RWPE1 (cell line): ENCODE measurements around the gene SETD3.

Source experiments
- CTCF ChIA-PET: fragments of 350-600 bp; sonication (Branson Sonifier 250); formaldehyde crosslinking; extraction: SDS; loops from one replicate; lab custom pipeline; 2021; lab: Yijun Ruan, JAX
- POLR2A ChIA-PET: fragments of 400-600 bp; formaldehyde crosslinking; extraction: SDS; loops from one replicate; lab custom pipeline; 2020; ENCODE audit warnings: antibody characterized with exemption; ENCODE audit not compliant: low non-redundant PET; lab: Yijun Ruan, JAX
- DNase-seq: peaks from one replicate; pipeline ENCODE4 v3.0.0; 2012; ENCODE audit warnings: low spot score
- H3K27ac ChIP-seq: fragments of 450-650 bp; 2 replicates; pipeline ENCODE4 v1.5.1; 2017
- TF ChIP-seq, protein P1 (sequence below): fragments of 450-650 bp; conservative IDR thresholded peaks from 2 replicates; pipeline ENCODE4 v1.5.1; 2017; ENCODE audit warnings: low read depth, mild to moderate bottlenecking

The SETD3 gene

DNA sequence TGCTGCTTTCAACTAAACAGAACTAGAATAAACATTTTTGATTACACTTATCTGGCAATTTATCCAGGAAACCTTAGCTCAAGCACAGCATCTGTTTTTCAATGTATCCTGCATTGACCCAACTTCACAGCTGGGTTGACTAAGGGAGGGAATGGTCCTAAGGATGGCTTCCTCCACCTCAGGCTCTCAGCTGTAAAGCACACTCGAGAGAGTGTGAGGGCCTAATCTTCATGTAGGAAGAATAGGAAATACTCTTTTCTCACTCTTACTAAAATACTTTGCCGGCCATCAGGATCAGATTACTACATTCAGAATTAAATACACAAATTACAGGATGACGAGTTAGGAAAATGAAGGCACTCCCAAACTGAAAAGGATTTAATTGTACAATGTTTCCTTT is 7.2 kb downstream of the SETD3 start:
- ChIA-PET CTCF (interaction anchor here (0.7 kb wide), 1 partner anchor 19 kb away, joined by 3 read pairs; no protein-coding TSS in a partner anchor), POLR2A (no interaction called here)
- TF ChIP-seq, protein P1, sequence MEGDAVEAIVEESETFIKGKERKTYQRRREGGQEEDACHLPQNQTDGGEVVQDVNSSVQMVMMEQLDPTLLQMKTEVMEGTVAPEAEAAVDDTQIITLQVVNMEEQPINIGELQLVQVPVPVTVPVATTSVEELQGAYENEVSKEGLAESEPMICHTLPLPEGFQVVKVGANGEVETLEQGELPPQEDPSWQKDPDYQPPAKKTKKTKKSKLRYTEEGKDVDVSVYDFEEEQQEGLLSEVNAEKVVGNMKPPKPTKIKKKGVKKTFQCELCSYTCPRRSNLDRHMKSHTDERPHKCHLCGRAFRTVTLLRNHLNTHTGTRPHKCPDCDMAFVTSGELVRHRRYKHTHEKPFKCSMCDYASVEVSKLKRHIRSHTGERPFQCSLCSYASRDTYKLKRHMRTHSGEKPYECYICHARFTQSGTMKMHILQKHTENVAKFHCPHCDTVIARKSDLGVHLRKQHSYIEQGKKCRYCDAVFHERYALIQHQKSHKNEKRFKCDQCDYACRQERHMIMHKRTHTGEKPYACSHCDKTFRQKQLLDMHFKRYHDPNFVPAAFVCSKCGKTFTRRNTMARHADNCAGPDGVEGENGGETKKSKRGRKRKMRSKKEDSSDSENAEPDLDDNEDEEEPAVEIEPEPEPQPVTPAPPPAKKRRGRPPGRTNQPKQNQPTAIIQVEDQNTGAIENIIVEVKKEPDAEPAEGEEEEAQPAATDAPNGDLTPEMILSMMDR, result no peak
- DNase-seq, result no peak
- H3K27ac ChIP-seq, result no peak overlapping the region

DNA sequence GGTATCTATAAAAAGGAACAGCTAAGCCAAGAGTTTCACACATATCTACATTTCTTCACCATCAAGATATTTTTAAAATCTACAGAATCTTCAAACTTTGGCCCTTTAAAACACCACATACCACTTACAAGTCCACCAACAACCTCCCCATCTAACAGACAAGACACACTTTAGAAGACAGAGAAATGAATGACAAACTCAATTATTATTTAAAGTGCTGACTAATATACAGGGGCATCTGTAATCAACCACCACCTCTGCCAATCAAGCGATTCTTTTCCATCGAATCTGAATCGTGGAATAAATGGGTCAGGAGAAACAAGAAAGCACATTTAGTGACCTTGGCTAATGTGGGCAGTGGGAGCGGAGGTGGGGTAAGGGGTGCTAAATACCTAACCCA is 7.7 kb downstream of the SETD3 start:
- ChIA-PET POLR2A (no interaction called here), CTCF (no interaction called here)
- no peak overlapping the region for H3K27ac ChIP-seq
- DNase-seq, result no peak
- TF ChIP-seq, protein P1, result no peak

DNA sequence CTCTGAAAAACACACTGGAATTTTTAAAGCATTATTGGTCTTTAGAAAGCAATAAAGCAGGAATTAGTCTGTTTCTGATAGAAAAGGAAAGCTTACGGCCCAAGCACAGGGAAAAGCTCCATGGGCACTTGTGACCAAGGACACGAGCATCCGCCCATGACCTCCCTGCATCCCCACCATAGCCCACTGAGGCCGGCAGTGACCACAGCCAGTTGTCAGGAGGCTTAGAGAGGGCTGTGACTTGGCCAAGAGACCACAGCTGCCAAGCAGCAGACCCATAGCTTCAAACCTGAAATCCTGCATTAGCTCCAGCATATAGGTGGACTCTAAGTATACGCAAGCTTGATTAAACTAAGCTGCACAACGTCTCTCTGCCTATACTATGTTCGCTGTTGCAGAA is 8.9 kb downstream of the SETD3 start:
- TF ChIP-seq, protein P1, result no peak
- no peak for DNase-seq
- CTCF ChIA-PET, result no interaction called here
- POLR2A ChIA-PET, result no interaction called here
- no peak overlapping the region for H3K27ac ChIP-seq

DNA sequence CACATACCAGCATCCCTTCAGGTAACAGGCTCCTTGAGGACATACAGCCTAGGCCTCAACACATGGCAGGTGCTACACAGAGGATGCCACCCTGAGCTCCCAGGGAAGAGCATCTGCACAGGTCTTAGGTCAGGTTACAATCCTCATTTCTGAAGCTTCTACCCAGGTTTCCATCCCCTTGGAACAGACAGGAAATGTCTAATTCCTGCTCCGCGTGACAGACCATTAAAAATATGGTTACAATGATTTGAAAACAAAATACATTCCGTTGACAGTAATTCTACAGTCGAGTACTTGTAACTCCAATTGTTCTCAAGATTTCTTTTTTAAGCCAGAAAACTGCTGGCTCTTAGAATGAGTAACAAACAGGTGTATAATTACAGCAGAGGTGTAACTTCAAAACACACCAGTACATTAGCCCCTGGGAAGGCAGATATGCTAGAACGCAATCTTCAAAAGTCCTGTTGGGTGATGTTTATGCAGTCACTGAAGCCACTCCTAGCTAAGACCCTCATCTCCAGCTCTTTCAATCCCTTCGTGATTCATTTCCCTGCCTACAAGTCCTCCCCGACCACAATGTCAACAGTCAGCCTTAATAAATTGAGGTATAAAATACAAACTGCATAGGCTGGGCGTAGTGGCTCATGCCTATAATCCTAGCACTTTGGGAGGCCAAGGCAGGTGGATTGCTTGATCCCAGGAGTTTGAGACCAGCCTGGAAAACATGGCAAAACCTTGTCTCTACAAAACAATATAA is 11.6 kb downstream of the SETD3 start:
- CTCF ChIA-PET, result no interaction called here
- no peak for DNase-seq
- no peak overlapping the region for H3K27ac ChIP-seq
- TF ChIP-seq, protein P1, result no peak
- POLR2A ChIA-PET, result no interaction called here

DNA sequence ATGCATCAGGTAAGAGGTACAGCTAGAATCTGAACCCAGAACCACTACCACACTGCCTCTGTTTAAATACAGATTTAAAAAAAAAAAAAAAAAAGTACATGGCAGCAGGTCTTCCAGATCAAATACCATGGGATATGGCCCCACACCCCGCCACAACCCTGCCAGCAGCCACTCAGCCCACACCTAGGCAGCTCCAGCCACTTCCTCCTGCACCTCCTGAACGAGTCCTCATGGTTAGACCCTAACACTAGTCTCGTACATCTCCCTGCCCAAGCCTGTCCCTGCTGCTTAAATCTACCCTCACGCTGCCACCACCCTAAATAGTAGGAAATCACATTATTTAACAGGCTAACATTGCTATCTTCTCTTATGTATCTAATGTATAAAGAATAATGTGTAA is 12.6 kb downstream of the SETD3 start:
- no peak for DNase-seq
- ChIA-PET CTCF (no interaction called here), POLR2A (no interaction called here)
- TF ChIP-seq, protein P1, result no peak
- no peak overlapping the region for H3K27ac ChIP-seq

DNA sequence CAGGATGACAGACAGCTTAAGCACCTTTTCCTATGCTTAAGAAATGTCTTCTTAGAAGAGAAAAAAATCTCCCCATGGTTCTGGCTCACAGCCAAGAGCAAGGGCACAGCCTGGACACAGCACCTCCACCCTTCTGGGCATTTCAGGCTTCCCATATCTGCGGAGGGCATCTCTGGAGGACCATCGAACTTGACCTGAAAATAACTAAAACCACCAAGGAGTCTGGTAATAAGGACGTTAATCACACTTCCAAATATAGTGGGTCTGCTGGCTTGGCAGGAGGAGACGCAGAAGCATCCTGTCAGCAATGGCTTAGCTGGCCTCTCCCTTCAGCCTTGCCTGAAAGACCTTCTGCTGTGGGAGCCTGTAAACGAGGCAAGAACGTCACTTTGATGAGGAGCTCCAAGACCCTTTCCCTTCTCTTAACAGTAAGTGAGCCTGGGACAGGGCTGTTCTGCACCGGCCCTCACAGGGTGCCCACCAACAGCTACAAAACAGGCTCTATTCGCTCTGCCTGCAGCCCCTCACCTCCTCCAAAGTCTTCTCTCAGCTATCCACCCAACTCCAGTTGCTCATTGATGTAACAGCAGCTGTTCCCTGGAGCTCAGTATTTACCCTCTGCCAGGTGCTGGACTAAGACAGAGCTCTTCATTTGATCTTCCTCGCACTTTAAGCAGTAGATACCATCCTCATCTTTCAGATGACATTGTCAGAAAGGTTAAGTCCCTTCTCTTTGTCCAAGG is 13.2 kb downstream of the SETD3 start:
- ChIA-PET POLR2A (no interaction called here), CTCF (no interaction called here)
- DNase-seq, result no peak
- H3K27ac ChIP-seq, result no peak overlapping the region
- TF ChIP-seq, protein P1, result no peak
